Pulmonary artery endothelial cell (primary cell): ENCODE results near the gene HS6ST1. TPM values are rescaled to one million over a fixed set of nuclear protein-coding genes. Genes with fewer than 3 reads are reported as not detected.

Source experiments
- DNase-seq: peaks from one replicate; pipeline ENCODE4 v3.0.0-alpha.2; 2011; ENCODE audit warnings: low read depth, low spot score
- total RNA-seq: library from RNA; depleted of rRNA; stranded (reverse); fragments of >200 nt; gene quantifications from 2 replicates; pipeline ENCODE4 v1.2.3, GENCODE V29; 2014

Gene HS6ST1
- total RNA-seq, 1 donor from 2014 or later, result 13.3 TPM

DNA sequence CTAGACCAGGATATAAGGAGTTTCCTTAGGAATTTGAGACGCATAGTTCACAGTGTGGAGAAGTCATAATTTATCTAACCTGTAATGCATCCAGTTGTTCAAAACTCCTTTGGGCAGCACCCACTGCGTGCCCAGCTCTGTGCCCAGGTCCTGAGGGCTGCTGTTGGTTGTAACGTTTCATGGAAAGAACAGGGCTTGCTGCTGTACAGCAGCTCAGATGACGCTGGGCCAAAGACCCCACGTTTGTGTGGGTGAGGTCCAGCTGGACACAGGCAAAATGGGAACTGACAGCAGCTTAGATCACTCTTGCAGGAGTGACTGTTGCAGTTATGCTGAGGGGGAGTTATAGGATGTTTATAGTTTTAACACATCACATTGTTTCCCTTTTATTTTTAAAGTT, 30.0 kb upstream of the HS6ST1 start:
- no peak for DNase-seq

DNA sequence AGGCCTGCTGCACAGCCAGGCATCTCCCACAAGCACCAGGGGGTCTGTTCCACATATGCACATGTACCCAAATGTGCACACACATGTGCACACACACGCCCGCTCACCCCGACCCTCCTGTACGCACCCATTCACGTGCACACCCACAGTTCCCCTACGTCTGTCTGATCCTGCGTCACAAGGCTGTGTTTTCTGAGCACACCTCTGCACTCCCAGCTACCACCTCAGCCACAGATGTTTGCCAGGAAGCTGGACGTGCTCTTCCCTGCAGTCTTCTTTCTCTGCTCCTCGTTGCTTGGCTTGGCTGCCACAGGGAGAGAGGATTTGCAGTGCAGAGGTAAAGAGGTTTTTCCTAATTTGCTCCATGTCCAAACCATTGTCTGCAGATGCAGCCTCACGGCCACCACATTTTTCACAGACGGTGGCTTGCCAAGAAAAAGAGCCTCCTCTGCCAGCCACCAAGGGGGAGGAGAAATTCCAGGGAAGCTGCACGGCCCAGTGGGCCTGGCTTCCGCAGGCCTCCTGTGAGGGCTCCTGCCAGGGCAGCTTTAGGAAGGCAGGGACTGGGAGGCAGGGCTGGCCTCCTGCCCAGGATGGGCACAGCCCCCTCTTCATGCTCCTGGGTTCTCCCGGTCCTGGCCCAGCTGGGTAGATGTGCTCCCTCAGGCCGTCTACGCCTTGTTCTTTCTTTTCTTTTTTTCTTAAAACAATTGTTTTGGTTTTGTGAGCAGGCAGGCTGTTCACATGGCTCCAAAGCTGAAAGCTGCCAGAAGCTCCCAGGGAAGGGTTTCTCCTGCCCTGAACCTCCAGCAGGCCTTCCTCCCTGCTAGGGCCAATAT, 29.3 kb upstream of the HS6ST1 start:
- DNase-seq, result no peak

DNA sequence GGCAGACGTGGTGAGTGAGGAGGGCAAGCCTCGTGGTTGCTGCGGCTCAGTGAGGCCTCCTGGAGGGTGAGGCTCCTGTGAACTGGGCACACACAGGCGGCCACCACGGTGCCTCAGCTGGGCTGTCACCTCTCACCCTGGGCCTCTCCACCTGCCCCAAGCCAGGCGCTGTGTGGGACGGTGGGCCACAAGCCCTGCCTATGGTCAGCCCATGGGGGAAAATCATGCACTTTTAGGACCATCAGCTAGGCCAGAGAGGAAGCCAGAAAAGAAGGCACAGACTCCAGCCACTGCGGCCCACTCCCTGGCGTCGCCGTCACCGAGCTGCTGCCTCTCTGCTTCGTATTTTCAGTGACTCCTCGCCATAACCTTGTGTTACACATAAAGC, 28.5 kb upstream of the HS6ST1 start:
- DNase-seq, result no peak

DNA sequence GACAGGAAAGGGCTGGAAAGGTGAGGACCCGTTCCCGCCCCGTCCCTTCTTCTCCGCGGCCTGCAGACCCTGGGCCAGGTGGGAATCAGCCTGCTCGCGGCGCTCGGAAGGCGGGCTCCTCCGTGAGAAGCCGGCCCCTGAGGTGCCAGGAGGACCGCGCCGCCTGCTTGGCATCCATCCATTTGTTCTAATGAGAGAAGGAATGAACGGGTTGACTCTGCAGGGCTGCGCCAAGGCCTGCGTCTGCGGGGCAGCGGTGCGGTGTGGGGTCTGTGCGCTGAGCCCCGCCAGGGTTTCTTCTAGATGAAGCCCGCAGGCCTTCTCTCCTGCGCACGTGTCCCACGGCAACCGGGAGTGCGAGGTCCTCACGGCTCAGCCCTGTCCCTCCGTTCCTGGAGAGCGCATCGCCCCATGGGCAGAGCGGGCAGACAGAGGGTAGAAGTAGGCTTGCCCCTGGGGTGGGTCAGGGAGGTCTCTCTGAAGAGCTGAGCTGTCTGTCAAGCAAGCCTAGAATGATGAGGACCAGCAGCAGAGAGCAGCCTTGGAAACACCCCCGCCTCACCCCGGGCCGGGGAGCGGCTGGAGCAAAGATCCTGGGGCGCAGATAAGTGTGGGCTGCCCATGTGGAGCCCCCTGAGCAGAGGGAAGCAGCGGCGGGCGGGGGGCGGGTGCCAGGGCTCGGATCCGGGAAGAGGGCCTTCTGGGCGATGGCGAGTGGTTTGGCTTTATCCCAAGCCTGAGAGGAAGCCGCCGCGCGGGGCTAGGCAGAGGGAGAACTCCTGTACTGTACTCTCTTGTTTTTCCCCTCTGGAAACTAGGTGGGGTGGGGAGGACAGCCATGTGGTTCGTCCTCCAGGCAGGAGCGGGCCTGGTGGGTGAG, 27.9 kb upstream of the HS6ST1 start:
- DNase-seq, result no peak

DNA sequence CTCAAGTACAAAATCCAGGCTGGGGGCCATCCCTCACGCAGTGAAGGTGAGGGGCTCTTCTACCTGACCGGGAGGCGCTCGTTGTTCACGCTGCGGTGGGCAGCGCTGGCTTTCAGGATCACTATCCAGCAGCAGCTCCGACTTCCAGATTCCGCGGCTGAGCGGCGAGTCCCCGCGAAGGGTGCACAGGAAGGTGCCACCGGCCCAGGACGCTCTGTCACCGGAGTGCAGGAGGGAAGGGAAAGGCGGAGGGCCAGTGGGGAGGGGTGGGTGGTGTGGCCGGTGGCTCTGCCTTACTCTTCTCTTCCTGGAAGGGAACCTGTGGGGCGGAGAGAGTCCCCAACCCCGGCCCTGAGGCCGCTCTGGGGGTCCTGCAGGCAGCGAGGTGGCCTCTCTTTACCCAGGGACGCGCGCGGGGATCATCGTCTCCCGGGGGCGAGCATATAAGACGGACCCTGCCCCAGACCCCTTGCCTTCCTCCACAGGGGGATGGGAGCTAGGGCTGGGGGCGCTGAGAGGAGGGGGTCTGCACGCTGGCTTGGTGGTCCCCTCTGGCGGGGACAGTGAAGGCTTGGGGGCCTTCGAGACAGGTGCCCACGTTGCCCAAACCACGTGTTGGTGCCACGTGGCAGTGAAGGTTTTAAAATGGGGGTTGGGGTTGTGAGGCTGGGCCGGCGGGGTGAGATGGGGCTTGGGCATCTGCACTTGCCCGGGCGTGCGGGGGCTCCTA, 26.9 kb upstream of the HS6ST1 start:
- no peak for DNase-seq

DNA sequence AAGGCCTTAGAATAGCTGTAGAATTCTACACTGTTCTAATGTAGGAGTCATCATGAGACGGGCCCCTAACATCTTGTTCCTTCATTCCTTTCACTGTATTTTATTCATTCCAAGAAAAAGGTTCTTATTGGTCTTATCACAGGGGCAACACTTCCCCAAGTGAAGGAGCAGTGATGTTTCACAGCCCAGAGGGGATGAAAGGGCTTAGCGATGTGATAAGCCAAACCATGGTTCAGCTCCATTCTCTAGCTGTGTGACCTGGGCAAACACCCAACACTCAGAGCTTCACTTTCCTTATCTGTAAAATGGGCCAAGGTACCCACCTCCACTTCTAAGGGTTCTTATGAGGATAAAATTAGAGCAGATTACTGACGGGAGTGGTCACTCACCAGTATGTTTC, 25.4 kb upstream of the HS6ST1 start:
- no peak for DNase-seq

DNA sequence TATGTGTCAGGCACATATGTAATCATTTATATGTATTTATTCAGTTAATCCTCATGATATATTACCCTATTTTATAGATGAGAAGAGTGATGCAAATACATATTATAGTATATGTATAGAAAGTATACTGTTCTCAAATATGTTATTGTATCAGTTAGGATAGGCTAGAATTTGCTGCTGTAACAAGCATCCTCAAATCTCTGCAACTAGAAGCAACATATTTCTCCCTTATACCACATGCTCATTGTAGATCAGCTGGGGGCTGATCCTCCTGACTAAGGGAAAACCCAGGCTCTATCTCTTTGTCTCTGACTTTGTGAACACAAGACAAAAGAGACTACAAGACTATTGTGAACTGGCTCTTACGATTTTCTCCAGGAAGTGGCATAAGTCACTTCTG, 24.8 kb upstream of the HS6ST1 start:
- DNase-seq, result no peak

DNA sequence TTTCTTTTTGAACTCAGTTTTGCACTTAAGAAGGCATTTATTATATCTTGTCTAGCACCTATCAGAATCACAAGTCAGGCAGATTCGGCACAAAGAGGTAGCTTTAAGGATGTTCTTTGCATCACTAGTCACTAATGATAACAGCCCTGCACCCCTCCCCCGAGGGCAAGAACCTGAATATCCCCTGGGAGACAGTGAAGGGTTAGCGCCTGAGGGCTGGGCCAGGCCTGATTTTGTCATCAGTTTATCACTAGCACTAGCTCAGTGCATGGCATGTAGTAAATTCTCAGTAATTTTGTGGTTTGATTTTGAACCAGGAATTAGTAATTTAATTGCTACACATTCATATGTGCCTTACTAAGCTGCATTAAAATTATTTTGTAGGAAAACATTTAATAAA, 23.9 kb upstream of the HS6ST1 start:
- DNase-seq, result no peak

DNA sequence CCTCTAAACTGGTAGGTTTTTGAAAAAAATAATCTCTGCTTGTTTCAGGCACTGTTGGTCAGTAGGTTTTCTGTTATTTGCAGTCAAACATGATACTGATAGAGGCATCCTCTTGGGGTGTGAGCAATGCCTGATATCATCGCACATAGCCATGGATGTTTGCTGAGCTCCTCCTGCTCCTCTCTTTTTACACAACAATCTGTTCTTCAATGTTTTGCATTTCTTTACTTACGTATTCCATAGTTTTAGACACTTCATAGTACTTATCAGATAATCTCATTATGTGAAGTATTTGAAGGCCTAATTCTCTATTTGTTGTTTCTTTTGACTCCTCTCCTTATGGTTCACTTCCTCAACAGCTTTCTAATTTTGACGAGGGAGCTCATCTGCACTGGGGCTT, 23.0 kb upstream of the HS6ST1 start:
- no peak for DNase-seq

DNA sequence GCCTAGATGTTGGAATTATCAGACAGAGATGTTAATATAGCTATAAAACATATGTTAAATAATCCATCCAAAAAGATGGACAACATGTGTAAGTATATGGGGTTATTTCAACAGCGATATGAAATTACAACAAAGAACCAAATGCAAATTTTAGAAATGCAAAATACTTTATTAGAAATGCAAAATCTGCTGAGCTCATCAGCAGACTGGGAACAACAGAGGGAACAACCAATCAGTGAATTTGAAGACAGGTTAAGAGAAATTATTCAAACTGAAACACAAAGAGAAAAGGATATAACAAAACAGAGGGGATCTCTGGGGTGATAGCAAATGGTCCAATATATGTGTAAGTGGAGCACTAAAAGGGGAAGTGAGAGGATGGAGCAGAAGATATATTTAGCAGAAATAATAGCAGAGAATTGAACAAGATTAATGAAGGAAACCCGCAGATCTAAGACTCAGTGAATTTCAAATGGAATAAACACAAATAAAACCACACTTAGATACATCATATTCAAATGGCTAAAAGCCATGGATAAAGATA, 13.5 kb upstream of the HS6ST1 start:
- no peak for DNase-seq

DNA sequence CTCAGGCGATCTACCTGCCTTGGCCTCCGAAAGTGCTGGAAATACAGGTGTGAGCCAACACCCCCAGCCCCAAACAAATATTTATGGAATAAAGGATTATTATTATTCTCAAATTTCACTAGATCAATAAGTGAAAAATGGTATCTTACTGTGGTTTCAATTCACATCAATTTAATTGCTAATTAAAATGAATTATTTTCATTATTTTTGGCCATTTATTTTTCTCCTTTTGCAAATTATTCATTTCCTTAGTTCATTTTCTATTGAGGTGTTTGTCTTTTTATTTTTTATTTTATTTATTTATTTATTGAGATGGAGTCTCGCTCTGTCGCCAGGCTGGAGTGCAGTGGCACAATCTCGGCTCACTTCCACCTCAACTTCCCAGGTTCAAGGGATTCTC, 11.9 kb upstream of the HS6ST1 start:
- DNase-seq, result no peak

DNA sequence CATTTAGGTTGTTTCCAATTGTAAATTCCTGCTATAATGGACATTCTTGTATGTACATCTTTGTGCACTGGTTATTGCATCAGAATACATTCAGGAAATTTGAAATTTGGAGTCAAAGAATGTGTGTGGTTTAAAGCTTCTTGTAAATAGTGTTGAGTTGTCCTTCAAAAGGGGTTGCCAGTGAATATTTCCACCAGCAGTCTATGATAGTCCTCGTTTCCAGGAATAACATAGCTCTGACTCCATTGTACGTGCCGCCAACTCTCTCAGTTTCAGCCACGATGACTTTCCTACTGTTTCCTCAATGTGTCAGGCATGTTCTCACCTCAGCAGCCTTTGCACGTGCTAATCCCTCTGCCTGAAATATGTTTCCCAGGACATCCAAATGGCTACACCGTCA, 10.9 kb upstream of the HS6ST1 start:
- DNase-seq, result no peak

DNA sequence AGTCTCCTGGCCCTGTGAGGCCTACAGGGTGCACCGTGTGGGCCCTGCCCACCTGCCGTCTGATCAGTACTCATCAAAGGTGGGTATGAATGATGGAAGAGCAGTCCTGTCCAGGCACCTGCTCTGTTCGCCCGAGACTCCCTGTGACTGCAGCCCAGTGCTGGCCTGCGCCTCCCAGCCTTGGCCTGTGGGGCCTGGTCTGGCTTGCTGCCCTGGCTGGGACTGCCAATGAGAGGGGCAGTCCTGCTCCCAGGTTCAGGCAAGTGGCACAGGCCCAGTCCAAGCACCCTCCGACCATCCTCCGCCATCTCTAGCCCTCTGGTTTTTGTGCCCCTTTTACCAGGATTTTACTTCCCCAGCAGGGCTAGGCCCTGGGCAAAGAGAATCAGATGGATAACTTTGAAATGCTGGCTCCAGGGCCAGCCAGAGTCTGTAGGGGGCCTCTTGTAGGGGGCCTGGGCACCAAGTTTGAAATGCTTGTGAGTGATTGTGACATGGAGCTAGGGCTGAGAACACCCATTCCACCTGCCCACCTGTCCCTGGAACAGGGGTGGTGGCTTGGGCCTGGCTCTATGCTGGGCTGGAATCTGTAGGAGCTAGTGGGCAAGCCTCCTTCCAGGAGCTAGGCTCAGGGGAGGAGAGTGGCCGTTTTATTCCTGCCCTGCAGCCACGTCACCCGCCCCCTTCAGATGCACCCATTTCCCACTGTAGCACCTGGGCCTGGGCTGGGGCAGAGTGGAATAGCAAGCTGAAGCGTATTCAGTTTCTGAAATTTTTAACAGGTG, 8.7 kb upstream of the HS6ST1 start:
- no peak for DNase-seq

DNA sequence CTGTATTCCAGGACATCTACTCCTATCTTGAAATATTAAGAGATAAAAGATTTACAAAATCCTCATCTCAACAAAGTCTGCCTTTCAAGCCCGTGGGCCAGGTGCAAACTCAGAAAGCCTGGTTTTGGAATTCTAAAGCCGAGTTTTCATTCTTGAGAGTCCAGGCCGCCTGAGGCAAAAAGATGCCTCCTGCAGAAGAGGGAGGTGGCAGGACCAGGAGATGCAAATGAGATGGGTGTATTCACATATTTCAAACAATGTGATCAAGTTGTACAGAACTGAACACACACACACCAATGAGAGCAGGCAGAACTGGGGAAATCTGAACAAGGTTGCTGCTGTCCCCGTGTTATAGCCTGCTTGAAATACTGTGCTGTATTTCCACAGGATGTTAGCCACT, 7.7 kb upstream of the HS6ST1 start:
- DNase-seq, result no peak

DNA sequence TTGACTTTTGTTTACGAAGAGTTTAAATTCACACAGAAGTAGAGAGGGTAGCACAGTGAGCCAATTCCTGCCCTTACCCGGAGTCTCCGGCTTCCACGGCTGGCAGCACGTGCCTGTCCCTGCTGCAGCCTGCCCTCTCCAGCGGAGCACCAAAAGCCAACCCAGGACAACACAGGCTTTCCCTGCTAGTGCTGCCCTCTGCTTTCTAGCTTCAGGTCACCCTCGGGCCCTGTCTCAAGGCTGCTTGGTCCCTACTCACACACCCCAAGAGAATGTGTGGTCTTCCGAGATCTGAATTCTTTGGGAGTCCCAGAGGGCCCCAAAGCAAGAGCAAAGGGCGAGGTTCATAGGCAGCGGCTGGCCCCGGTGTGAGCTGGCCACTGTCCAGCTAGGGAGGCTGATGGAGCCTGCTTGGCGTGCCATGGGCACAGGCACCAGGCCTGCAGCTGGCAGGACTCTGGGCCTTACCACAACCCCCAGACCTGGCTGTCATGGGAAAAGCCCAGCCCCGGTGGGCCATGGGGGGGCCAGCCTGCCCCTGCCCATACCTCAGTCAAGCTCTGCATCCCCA, 7.0 kb upstream of the HS6ST1 start:
- DNase-seq, result no peak

DNA sequence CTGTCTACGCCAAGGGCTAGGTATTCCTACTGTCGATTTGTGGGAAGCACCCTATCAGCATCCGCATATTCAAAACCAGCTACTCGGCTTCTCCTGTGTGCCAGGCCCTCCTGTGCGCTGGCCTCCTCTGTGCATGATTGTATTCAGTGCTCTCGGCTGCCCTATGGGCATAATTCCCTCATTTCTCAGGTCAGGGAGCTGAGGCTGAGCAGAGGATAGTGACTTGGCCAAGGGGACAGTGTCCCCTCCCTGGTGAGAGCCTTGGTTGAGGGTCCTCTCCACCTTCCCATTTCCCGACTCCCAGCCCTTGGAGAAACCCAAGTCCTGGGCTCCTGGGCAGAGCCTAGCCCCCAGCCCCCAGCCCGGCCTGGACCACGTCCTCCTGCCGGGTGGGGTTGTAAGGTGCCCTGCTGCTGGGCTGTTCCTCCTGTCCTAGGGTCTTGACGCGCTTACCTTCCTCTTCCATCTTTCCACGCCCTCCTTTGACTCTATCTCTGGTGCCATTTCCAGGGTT, 6.3 kb upstream of the HS6ST1 start:
- DNase-seq, result no peak

DNA sequence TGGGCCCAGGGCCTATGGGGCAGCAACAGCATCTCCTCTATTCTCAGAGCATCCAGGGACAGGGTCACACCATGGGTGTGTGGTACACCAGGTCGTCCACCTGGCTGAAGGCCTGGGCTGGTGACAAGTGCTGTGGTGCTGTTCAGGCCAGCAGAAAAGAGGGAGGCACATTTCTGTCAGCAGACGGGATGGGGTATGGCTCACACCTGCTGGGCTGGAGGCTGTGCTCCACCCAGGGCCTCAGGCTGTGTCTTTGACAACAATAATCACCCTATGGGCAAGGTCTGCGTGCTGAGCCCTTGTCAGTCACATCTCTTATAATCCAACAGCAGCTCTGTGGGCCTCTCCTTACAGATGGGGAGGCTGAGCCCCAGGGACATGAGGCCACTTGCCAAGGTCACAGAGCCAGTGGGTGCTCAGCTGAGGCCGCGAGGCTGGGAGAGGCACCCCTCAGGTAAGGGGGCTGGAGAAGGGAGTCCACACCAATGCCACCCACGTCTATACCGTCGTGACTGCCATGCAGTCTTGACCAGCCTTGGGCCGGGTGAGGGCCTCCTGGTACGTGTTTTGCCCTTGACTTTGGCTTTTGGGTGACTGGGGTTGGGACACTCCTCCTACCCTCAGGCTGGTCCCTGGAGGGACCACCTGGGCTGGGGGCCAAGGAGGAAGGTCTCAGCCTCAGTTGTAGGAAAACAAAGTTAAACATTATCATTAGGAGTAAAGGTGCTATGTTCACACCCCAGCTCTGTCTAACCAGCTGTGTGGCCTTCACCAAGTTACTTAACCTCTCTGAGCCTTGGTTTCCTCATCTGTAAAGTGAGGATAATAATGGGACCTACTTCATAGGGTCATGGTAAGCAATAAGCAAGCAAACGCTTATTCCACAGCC, 5.6 kb upstream of the HS6ST1 start:
- no peak for DNase-seq

DNA sequence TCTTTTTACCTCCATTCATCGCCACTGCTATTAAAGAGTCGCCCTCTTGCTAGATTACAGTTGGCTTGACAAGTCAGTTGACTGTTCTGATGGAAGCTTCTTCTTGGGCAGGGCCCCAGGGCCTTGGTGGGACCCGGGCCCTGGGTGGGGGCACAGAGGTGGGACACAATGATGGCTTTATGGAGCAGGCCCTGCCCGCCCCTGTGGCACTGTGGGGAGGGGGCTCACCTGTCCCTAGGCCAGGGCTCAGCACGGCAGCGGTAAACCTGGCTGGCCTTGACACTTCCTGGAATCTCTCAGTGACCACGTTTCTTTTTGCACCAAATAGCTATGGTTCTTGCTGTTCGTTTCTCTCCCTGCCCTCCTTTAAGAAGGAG, 4.9 kb upstream of the HS6ST1 start:
- DNase-seq, result no peak
